Gastrocnemius medialis (tissue), 4 donors: Measurements from ENCODE around the gene HMGXB4. TPM values are rescaled to one million over a fixed set of nuclear protein-coding genes. Genes with fewer than 3 reads are reported as not detected.
"Not testable (repeated sequence)": the region's sequence is repeated elsewhere in the genome, so short reads cannot be mapped to it uniquely, and the experiment has no call there.

Source experiments
- ATAC-seq, 2 donors: fragments of 150-250 bp; one replicate each; pipeline ENCODE4 v1.9.1; 2016
- DNase-seq, 2 donors: peaks; one replicate each; pipeline ENCODE4 v3.0.0-alpha.2; 2019
- H3K27ac ChIP-seq, 4 donors: fragments of 200-600 bp; sonication (generic); 1 replicate in 1 of 4; 2 replicates in 3 of 4; pipeline ENCODE4 v1.5.1; 2016 to 2018; ENCODE audit warnings: mild to moderate bottlenecking in 2 of 4, moderate library complexity in 1 of 4
- H3K27me3 ChIP-seq, 3 donors: fragments of 200-600 bp; sonication (generic) in 2 of 3; 1 replicate in 1 of 3; 2 replicates in 2 of 3; pipeline versions ENCODE4 v1.5.1 to v1.6.0; 2016 to 2019; ENCODE audit warnings: mild to moderate bottlenecking in 1 of 3, moderate library complexity in 1 of 3
- H3K36me3 ChIP-seq, 2 donors: fragments of 200-600 bp; sonication (generic) in 1 of 2; one replicate each; pipeline ENCODE4 v1.5.1; 2017 to 2018
- H3K4me1 ChIP-seq, 2 donors: fragments of 200-600 bp; sonication (generic) in 1 of 2; one replicate each; pipeline ENCODE4 v1.5.1; 2016 to 2017; ENCODE audit warnings: mild to moderate bottlenecking in 2 of 2
- H3K4me3 ChIP-seq, 4 donors: fragments of 200-600 bp; sonication (generic) in 3 of 4; 1 replicate in 1 of 4; 2 replicates in 3 of 4; pipeline ENCODE4 v1.5.1; 2016 to 2019; ENCODE audit warnings: mild to moderate bottlenecking in 2 of 4
- H3K9me3 ChIP-seq, 3 donors: fragments of 200-600 bp; sonication (generic) in 2 of 3; 1 replicate in 1 of 3; 2 replicates in 2 of 3; pipeline ENCODE4 v1.5.1; 2016 to 2019
- CTCF ChIP-seq, 5 experiments: fragments of 450-650 bp in 3 of 5; fragments of 200-600 bp in 2 of 5; sonication (generic) in 2 of 5; IDR thresholded peaks in 4 of 5; conservative IDR thresholded peaks in 1 of 5; 1 replicate in 4 of 5; 2 replicates in 1 of 5; pipeline ENCODE4 v1.5.1; 2016 to 2019; ENCODE audit warnings: antibody characterized with exemption in 5 of 5, mild to moderate bottlenecking in 3 of 5, moderate library complexity in 3 of 5
- POLR2A ChIP-seq, 2 donors: fragments of 450-650 bp; IDR thresholded peaks; one replicate each; pipeline ENCODE4 v1.6.1; 2017; ENCODE audit warnings: antibody characterized with exemption in 2 of 2, mild to moderate bottlenecking in 2 of 2, moderate library complexity in 2 of 2
- in situ Hi-C, 4 donors: fragments of 200-750 bp; cut with MboI; loops; one replicate each; pipeline versions ENCODE4 v1.15.0 to v1.8.0; 2017; ENCODE audit warnings: low sequenced_read_pairs in 4 of 4
- intact Hi-C: fragments of 100-400 bp; cut with DNase I; formaldehyde crosslinking; loops from one replicate; pipeline ENCODE4 v1.15.1; 2023; ENCODE audit warnings: low total_unique reads
- total RNA-seq, 4 donors: library from RNA; depleted of rRNA; stranded (reverse); fragments of >200 nt; gene quantifications; one replicate each; pipeline versions ENCODE4 v1.1.0 to v1.2.3, GENCODE V29; 2016

Gene HMGXB4
- total RNA-seq, 4 donors from 2014 or later, result 8.3 to 19.2 (median 12.4) TPM

- DNase-seq (no peak), ATAC-seq (no peak)
- Histone ChIP-seq H3K9me3 (no peaks in the 10 kb centered on the region), H3K4me1 (no peaks in the 10 kb centered on the region), H3K27ac (no peak overlapping the region), H3K27me3 (peaks cover 5 to 8% (median 5%) of the 10 kb centered on the region in 3 donors), H3K4me3 (no peak overlapping the region), H3K36me3 (no peaks in the 10 kb centered on the region)
- intact Hi-C loops (no loop called here), in situ Hi-C loops (no loop called here)
- TF ChIP-seq CTCF (IDR thresholded peaks at IDR 0.05 in 4 of 5, conservative IDR thresholded peaks at IDR 0.05 in 1 of 5) (no peak), POLR2A (IDR thresholded peaks at IDR 0.05) (no peak)
Measured at GRCh38 chr22:35229865-35230264, 27.4 kb upstream of the HMGXB4 start.

GRCh38 chr22:35230417-35230816 is 26.9 kb upstream of the HMGXB4 start:
- ATAC-seq (no peak), DNase-seq (no peak)
- in situ Hi-C loops (no loop called here), intact Hi-C loops (no loop called here)
- TF ChIP-seq CTCF (IDR thresholded peaks at IDR 0.05 in 4 of 5, conservative IDR thresholded peaks at IDR 0.05 in 1 of 5), result no peak
- no peak overlapping the region for H3K27ac ChIP-seq
- no peaks in the 10 kb centered on the region for H3K9me3 ChIP-seq
- H3K4me3 ChIP-seq, result no peak overlapping the region
- H3K27me3 ChIP-seq, result peaks cover 5 to 12% (median 5%) of the 10 kb centered on the region in 3 donors
- no peaks in the 10 kb centered on the region for H3K36me3 ChIP-seq
- H3K4me1 ChIP-seq, result no peaks in the 10 kb centered on the region

DNA sequence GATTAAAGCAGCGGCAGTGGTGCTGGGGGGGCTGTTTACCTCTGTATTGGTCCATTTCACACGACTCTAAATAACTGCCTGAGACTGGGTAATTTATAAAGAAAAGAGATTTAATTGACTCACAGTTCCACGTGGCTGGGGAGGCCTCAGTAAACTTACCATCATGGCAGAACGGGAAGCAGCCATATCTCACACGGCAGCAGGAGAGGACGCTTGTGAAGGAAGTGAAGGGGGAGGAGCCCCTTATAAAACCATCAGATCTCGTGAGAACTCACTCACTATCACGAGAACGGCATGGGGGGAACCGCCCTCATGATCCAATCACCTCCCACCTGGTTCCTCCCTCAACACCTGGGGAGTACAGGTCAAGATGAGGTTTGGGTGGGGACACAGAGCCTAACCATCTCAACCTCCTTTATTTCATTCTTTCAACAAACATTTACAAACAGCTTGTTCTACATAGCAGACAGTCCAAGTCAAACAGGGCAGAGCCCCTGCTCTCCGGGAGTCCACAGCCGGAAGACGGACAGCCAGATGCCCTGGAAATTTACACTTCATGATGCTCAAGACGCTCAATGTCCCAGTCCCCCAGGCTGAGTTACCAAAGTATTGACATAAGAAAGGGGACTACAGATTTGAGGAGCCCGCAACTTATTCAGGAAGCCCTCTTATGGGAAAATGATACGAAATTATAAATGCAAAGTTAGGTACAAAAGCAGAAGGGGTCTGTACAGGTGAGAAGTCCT is 26.3 kb upstream of the HMGXB4 start:
- Histone ChIP-seq H3K27ac (no peak overlapping the region), H3K27me3 (peaks cover 5 to 14% (median 5%) of the 10 kb centered on the region in 3 donors), H3K4me1 (no peaks in the 10 kb centered on the region), H3K4me3 (no peak overlapping the region), H3K9me3 (no peaks in the 10 kb centered on the region), H3K36me3 (no peaks in the 10 kb centered on the region)
- in situ Hi-C loops, result no loop called here
- DNase-seq (no peak), ATAC-seq (no peak)
- intact Hi-C loops, result no loop called here
- TF ChIP-seq POLR2A (IDR thresholded peaks at IDR 0.05) (no peak), CTCF (IDR thresholded peaks at IDR 0.05 in 4 of 5, conservative IDR thresholded peaks at IDR 0.05 in 1 of 5) (no peak)

GRCh38 chr22:35231585-35232084 is 25.7 kb upstream of the HMGXB4 start:
- ATAC-seq (no peak), DNase-seq (no peak)
- H3K27me3 ChIP-seq, result peaks cover 5 to 14% (median 5%) of the 10 kb centered on the region in 3 donors
- no peaks in the 10 kb centered on the region for H3K4me1 ChIP-seq
- in situ Hi-C loops, result no loop called here
- H3K36me3 ChIP-seq, result no peaks in the 10 kb centered on the region
- no peak overlapping the region for H3K4me3 ChIP-seq
- no peak for TF ChIP-seq POLR2A (IDR thresholded peaks at IDR 0.05)
- TF ChIP-seq CTCF (IDR thresholded peaks at IDR 0.05 in 4 of 5, conservative IDR thresholded peaks at IDR 0.05 in 1 of 5), result peak; percentile 41 to 74 (median 52)
- H3K9me3 ChIP-seq, result no peaks in the 10 kb centered on the region
- intact Hi-C loops, result no loop called here
- H3K27ac ChIP-seq, result no peak overlapping the region

DNA sequence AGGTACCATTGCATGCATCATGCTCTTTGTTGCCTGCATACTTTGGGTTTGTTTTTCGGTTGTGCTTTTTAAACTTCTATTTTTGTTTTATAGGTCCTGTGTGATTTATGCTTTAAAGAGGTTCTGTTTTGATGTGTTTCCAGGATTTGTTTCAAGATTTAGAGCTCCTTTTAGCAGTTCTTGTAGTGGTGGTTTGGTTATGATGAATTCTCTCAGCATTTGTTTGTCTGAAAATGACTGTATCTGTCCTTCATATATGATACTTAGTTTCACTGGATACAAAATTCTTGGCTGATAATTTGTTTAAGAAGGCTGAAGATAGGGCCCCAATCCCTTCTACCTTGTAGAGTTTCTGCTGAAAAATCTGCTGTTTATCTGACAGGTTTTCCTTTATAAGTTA is 18.5 kb upstream of the HMGXB4 start:
- in situ Hi-C loops, H3K36me3 ChIP-seq, DNase-seq, ATAC-seq, H3K27me3 ChIP-seq, H3K9me3 ChIP-seq, intact Hi-C loops, H3K4me1 ChIP-seq, H3K27ac ChIP-seq, H3K4me3 ChIP-seq: not testable (repeated sequence)

- intact Hi-C loops, H3K36me3 ChIP-seq, H3K9me3 ChIP-seq, ATAC-seq, H3K4me3 ChIP-seq, H3K4me1 ChIP-seq, in situ Hi-C loops, DNase-seq, H3K27ac ChIP-seq, H3K27me3 ChIP-seq: not testable (repeated sequence)
Measured at GRCh38 chr22:35244507-35244906, 12.8 kb upstream of the HMGXB4 start.
